ENCODE data around the gene CYLD.

CYLD gene

GRCh38 chr16:50814541-50814940, 72.7 kb downstream of the CYLD start:
- no peak for TF ChIP-seq Cebpa-rat (IDR thresholded peaks at IDR 0.05)
- H3K27me3 ChIP-seq: peaks cover 0 to 9% (median 5%) of the 10 kb centered on the region in 11 experiments; a peak in 5 of 22 replicates
- H3K9me3 ChIP-seq (replicated peaks in 1 of 11): no peaks in the 10 kb centered on the region
- peaks cover 3 to 9% (median 6%) of the 10 kb centered on the region in 10 experiments; a peak in 17 of 20 replicates for H3K4me1 ChIP-seq
- H3K36me3 ChIP-seq: no peaks in the 10 kb centered on the region
- peaks cover 0 to 10% (median 0%) of the 10 kb centered on the region in 11 experiments; a peak in 8 of 22 replicates for H4K20me1 ChIP-seq
- no peak overlapping the region for H3K27ac ChIP-seq
- H3K9ac ChIP-seq: no peak overlapping the region
- no peak overlapping the region for H3K4me3 ChIP-seq
- no peak overlapping the region for H3K4me2 ChIP-seq

- Histone ChIP-seq H3K27ac (no peak overlapping the region), H3K4me3 (no peak overlapping the region), H3K4me2 (no peak overlapping the region), H3K9me3 (replicated peaks in 1 of 11) (no peaks in the 10 kb centered on the region), H4K20me1 (peaks cover 0 to 2% (median 0%) of the 10 kb centered on the region in 11 experiments; a peak in 6 of 22 replicates), H3K4me1 (0 out of 20 replicates have a peak, but pooled peaks cover 0 to under 1% (median 0%) of the 10 kb centered on the region in 10 experiments), H3K9ac (no peak overlapping the region), H3K36me3 (no peaks in the 10 kb centered on the region), H3K27me3 (peaks cover 0 to 3% (median 0%) of the 10 kb centered on the region in 11 experiments; a peak in 2 of 22 replicates)
- no peak for TF ChIP-seq Cebpa-rat (IDR thresholded peaks at IDR 0.05)
Measured at GRCh38 chr16:50815382-50815781, 73.5 kb downstream of the CYLD start.

- Histone ChIP-seq H3K4me1 (no peaks in the 10 kb centered on the region), H3K4me3 (no peak overlapping the region), H3K36me3 (no peaks in the 10 kb centered on the region), H3K4me2 (no peak overlapping the region), H3K27me3 (no peaks in the 10 kb centered on the region), H4K20me1 (no peaks in the 10 kb centered on the region; a peak in 2 of 22 replicates), H3K9me3 (replicated peaks in 1 of 11) (no peaks in the 10 kb centered on the region), H3K9ac (no peak overlapping the region), H3K27ac (no peak overlapping the region)
- TF ChIP-seq Cebpa-rat (IDR thresholded peaks at IDR 0.05): no peak
Measured at GRCh38 chr16:50816901-50817555, 75.1 kb downstream of the CYLD start.

- no peak overlapping the region for H3K4me2 ChIP-seq
- H3K27me3 ChIP-seq: no peaks in the 10 kb centered on the region
- H3K4me1 ChIP-seq: no peaks in the 10 kb centered on the region
- no peak overlapping the region for H3K9ac ChIP-seq
- H3K4me3 ChIP-seq: no peak overlapping the region
- no peaks in the 10 kb centered on the region for H3K9me3 ChIP-seq (replicated peaks in 1 of 11)
- no peaks in the 10 kb centered on the region for H3K36me3 ChIP-seq
- H3K27ac ChIP-seq: no peak overlapping the region
- no peak for TF ChIP-seq Cebpa-rat (IDR thresholded peaks at IDR 0.05)
- no peaks in the 10 kb centered on the region for H4K20me1 ChIP-seq
Measured at GRCh38 chr16:50818380-50818779, 76.5 kb downstream of the CYLD start.

GRCh38 chr16:50819706-50820105, 77.8 kb downstream of the CYLD start:
- Histone ChIP-seq H3K4me2 (no peak overlapping the region), H4K20me1 (no peaks in the 10 kb centered on the region), H3K36me3 (no peaks in the 10 kb centered on the region), H3K27ac (no peak overlapping the region), H3K9ac (no peak overlapping the region), H3K9me3 (replicated peaks in 1 of 11) (peaks cover 0 to 3% (median 0%) of the 10 kb centered on the region in 11 experiments; a peak in 1 of 22 replicates), H3K4me3 (no peak overlapping the region), H3K27me3 (no peaks in the 10 kb centered on the region), H3K4me1 (no peaks in the 10 kb centered on the region)
- no peak for TF ChIP-seq Cebpa-rat (IDR thresholded peaks at IDR 0.05)

GRCh38 chr16:50820225-50820624, 78.3 kb downstream of the CYLD start:
- no peaks in the 10 kb centered on the region for H3K36me3 ChIP-seq
- H3K4me3 ChIP-seq: no peak overlapping the region
- no peaks in the 10 kb centered on the region for H3K4me1 ChIP-seq
- no peaks in the 10 kb centered on the region for H4K20me1 ChIP-seq
- peaks cover 0 to 4% (median 0%) of the 10 kb centered on the region in 11 experiments; a peak in 1 of 22 replicates for H3K9me3 ChIP-seq (replicated peaks in 1 of 11)
- no peak overlapping the region for H3K27ac ChIP-seq
- TF ChIP-seq Cebpa-rat (IDR thresholded peaks at IDR 0.05): no peak
- H3K9ac ChIP-seq: no peak overlapping the region
- no peaks in the 10 kb centered on the region for H3K27me3 ChIP-seq
- H3K4me2 ChIP-seq: no peak overlapping the region

- no peak overlapping the region for H3K27ac ChIP-seq
- H3K9ac ChIP-seq: no peak overlapping the region
Measured at GRCh38 chr16:50821586-50821985, 79.7 kb downstream of the CYLD start.

GRCh38 chr16:50822671-50823070, 80.8 kb downstream of the CYLD start:
- no peak overlapping the region for H3K4me3 ChIP-seq
- no peak for TF ChIP-seq Cebpa-rat (IDR thresholded peaks at IDR 0.05)
- no peaks in the 10 kb centered on the region for H3K4me1 ChIP-seq
- no peaks in the 10 kb centered on the region for H3K27me3 ChIP-seq
- H4K20me1 ChIP-seq: no peaks in the 10 kb centered on the region
- H3K9ac ChIP-seq: no peak overlapping the region
- peaks cover 0 to 7% (median 0%) of the 10 kb centered on the region in 11 experiments; a peak in 3 of 22 replicates for H3K9me3 ChIP-seq (replicated peaks in 1 of 11)
- no peaks in the 10 kb centered on the region for H3K36me3 ChIP-seq
- H3K4me2 ChIP-seq: no peak overlapping the region
- H3K27ac ChIP-seq: no peak overlapping the region

More at GRCh38 chr16:50821586-50821985, 79.7 kb downstream of the CYLD start:
- H3K27me3 ChIP-seq: no peaks in the 10 kb centered on the region
- H3K4me2 ChIP-seq: no peak overlapping the region
- H3K9me3 ChIP-seq (replicated peaks in 1 of 11): peaks cover 0 to 7% (median 0%) of the 10 kb centered on the region in 11 experiments; a peak in 3 of 22 replicates
- no peaks in the 10 kb centered on the region for H3K4me1 ChIP-seq
- H4K20me1 ChIP-seq: no peaks in the 10 kb centered on the region
- TF ChIP-seq Cebpa-rat (IDR thresholded peaks at IDR 0.05): no peak
- H3K4me3 ChIP-seq: no peak overlapping the region
- no peaks in the 10 kb centered on the region for H3K36me3 ChIP-seq

- TF ChIP-seq Cebpa-rat (IDR thresholded peaks at IDR 0.05): no peak
- H3K27me3 ChIP-seq: no peaks in the 10 kb centered on the region
- no peak overlapping the region for H3K9ac ChIP-seq
Measured at GRCh38 chr16:50826797-50827316, 85.0 kb downstream of the CYLD start.

More at GRCh38 chr16:50826797-50827316, 85.0 kb downstream of the CYLD start:
- Histone ChIP-seq H3K4me1 (0 out of 20 replicates have a peak, but pooled peaks cover 0 to 5% (median 0%) of the 10 kb centered on the region in 10 experiments), H3K27ac (no peak overlapping the region), H4K20me1 (no peaks in the 10 kb centered on the region), H3K4me2 (no peak overlapping the region), H3K4me3 (no peak overlapping the region), H3K9me3 (replicated peaks in 1 of 11) (peaks cover 7 to 19% (median 13%) of the 10 kb centered on the region in 11 experiments; a peak in 18 of 22 replicates), H3K36me3 (no peaks in the 10 kb centered on the region)
